Cardiac muscle cell (in vitro differentiated cells and primary cell): ENCODE results near the gene SLC38A11. TPM values are rescaled to one million over a fixed set of nuclear protein-coding genes. Genes with fewer than 3 reads are reported as not detected.

Experiments used
- DNase-seq, 2 donors: peaks; one replicate each; pipeline versions ENCODE4 v3.0.0 to v3.0.0-alpha.2; 2010 to 2017; ENCODE audit warnings: low read depth in 1 of 2, low spot score in 1 of 2
- H3K27ac ChIP-seq: fragments of 200-600 bp; sonication (generic); 2 replicates; pipeline ENCODE4 v1.5.1; 2016
- H3K27me3 ChIP-seq: fragments of 200-600 bp; sonication (generic); 2 replicates; pipeline ENCODE4 v1.6.0; 2016; ENCODE audit warnings: control low read depth
- H3K36me3 ChIP-seq: fragments of 200-600 bp; sonication (generic); 2 replicates; pipeline ENCODE4 v1.5.1; 2016; ENCODE audit warnings: control low read depth
- H3K4me1 ChIP-seq: fragments of 200-600 bp; sonication (generic); 2 replicates; pipeline ENCODE4 v1.8.1; 2017; ENCODE audit warnings: low read depth, mild to moderate bottlenecking, mixed run types
- H3K4me3 ChIP-seq: fragments of 200-600 bp; sonication (generic); 2 replicates; pipeline ENCODE4 v1.5.1; 2016; ENCODE audit warnings: mild to moderate bottlenecking
- H3K9me3 ChIP-seq: fragments of 200-600 bp; sonication (generic); 2 replicates; pipeline ENCODE4 v1.5.1; 2017; ENCODE audit warnings: low read depth, mild to moderate bottlenecking, control low read depth
- polyA plus RNA-seq: library from polyadenylated mRNA; unstranded; fragments of >200 nt; fragmentation: Nextera tagmentation; extraction: Ambion mirVana; gene quantifications from 2 replicates; pipeline ENCODE4 v1.2.1, GENCODE V29; 2016
- total RNA-seq: library from RNA; depleted of rRNA; stranded (reverse); fragments of >200 nt; gene quantifications from 2 replicates; pipeline ENCODE4 v1.2.3, GENCODE V29; 2016
- TF ChIP-seq, protein P1 (sequence below): IDR thresholded peaks from 2 replicates; pipeline ENCODE4 v1.5.1; 2012; ENCODE audit warnings: low read depth, mild to moderate bottlenecking, low read length

The SLC38A11 gene
- total and polyA plus RNA-seq, 2 experiments from 2014 or later = not detected

DNA sequence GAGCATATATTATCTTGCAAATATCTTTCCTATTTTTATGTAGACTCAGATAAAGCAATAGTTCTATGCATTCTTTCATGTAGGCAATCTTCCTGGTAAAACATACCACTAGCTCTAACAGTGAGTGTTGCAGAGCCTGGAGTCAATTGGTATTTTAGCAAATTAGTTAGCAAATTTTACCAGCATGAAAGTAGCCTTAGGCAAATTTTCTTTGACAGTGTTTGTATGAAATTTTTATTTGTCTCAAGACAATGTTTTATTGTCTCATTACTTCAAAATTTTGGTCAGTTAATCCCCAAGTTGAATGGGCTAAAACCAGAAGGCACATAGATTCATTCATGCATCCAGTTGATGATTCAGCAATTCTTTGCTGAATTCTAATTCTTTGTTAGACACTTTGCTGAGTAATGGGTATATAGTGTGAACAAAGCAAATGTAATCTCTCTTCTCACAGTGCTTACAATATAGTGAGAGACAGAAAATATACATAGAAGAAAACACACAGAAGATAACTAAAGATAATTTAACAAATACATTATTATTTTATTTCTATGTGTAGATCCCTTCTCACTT lies 27.1 kb downstream of the SLC38A11 start:
- Histone ChIP-seq H3K27ac (no peak overlapping the region), H3K4me1 (no peaks in the 10 kb centered on the region), H3K36me3 (no peaks in the 10 kb centered on the region), H3K9me3 (no peaks in the 10 kb centered on the region), H3K4me3 (no peak overlapping the region), H3K27me3 (no peaks in the 10 kb centered on the region)
- DNase-seq = no peak
- TF ChIP-seq, protein P1, sequence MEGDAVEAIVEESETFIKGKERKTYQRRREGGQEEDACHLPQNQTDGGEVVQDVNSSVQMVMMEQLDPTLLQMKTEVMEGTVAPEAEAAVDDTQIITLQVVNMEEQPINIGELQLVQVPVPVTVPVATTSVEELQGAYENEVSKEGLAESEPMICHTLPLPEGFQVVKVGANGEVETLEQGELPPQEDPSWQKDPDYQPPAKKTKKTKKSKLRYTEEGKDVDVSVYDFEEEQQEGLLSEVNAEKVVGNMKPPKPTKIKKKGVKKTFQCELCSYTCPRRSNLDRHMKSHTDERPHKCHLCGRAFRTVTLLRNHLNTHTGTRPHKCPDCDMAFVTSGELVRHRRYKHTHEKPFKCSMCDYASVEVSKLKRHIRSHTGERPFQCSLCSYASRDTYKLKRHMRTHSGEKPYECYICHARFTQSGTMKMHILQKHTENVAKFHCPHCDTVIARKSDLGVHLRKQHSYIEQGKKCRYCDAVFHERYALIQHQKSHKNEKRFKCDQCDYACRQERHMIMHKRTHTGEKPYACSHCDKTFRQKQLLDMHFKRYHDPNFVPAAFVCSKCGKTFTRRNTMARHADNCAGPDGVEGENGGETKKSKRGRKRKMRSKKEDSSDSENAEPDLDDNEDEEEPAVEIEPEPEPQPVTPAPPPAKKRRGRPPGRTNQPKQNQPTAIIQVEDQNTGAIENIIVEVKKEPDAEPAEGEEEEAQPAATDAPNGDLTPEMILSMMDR = no peak

DNA sequence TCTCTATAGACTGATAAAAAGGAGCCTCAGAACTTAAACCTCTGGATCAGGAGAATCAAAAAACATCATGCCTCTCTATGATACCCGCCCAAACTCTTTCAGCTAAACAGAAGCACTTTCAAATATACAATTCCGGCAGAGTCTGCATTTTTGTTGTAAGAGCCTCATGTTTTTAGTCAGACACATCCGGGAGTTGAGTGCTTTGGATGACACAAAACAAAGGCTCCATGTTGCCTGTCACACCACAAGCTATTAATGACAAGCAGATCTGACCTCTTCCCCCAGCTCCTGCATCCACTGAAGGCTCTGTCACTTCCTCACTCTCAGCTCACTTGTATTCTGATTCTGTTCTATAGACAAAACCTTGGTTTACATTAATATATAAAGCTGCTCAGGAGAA lies 33.2 kb downstream of the SLC38A11 start:
- Histone ChIP-seq H3K36me3 (no peaks in the 10 kb centered on the region), H3K9me3 (no peaks in the 10 kb centered on the region), H3K4me1 (peaks cover 14% of the 10 kb centered on the region), H3K4me3 (no peak overlapping the region), H3K27ac (peak overlapping the region; percentile 50), H3K27me3 (no peaks in the 10 kb centered on the region)
- no peak for DNase-seq
- TF ChIP-seq, protein P1 = no peak

DNA sequence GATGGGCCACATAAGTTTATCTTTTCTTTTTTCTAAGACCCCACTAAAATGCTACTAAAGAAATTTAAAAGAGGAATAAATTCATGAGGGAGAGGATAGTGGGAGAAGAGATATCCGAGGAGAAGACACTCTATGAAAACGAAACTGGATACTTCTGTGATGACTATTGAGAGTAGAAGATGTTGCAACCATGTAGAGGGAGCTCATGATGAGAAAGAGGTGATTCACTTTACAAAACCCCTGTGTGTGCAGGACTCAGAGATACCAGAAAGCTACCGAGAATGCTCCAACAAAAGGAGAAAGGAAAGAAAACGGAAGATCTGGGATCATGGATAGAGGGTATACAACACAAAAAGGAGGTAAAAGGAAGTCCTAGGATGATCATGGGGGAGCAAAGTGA lies 34.9 kb downstream of the SLC38A11 start:
- Histone ChIP-seq H3K9me3 (no peaks in the 10 kb centered on the region), H3K27me3 (no peaks in the 10 kb centered on the region), H3K27ac (no peak overlapping the region), H3K36me3 (no peaks in the 10 kb centered on the region), H3K4me3 (no peak overlapping the region), H3K4me1 (peaks cover 14% of the 10 kb centered on the region)
- TF ChIP-seq, protein P1 = no peak
- peak in 1 of 2 donors; percentile 89 for DNase-seq

DNA sequence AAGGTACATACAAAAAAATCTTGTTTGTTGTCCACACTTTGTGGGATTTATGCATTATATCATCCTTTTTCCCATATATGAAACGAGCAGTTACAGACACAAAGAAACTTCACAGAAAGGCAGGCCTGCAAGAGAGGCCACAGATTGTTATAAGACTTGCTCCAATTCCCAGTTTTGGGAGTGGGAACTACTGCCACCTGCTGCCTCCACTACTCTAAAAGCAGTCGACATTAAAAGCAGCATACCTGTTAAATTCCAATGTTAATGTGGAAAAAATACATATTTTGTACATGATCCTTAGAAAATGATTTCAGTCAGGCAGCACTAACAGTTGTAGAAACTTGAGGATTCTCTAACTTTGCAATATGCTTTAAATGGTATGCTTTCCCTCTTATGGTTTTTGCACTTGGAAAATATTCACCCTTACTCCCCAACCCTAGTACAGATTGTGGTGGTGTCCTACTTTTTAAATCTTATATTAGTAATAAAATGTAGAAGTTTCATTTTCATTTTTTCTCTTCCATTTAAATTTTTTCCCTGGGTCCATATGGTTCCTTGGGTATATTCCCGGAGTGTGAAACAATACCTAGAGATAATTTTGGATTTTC lies 37.9 kb downstream of the SLC38A11 start:
- H3K27me3 ChIP-seq = no peaks in the 10 kb centered on the region
- no peaks in the 10 kb centered on the region for H3K36me3 ChIP-seq
- TF ChIP-seq, protein P1 = peak; percentile 50
- peaks cover 23% of the 10 kb centered on the region for H3K4me1 ChIP-seq
- H3K27ac ChIP-seq = no peak overlapping the region
- no peak overlapping the region for H3K4me3 ChIP-seq
- peak; percentile 62 to 70 for DNase-seq
- no peaks in the 10 kb centered on the region for H3K9me3 ChIP-seq

DNA sequence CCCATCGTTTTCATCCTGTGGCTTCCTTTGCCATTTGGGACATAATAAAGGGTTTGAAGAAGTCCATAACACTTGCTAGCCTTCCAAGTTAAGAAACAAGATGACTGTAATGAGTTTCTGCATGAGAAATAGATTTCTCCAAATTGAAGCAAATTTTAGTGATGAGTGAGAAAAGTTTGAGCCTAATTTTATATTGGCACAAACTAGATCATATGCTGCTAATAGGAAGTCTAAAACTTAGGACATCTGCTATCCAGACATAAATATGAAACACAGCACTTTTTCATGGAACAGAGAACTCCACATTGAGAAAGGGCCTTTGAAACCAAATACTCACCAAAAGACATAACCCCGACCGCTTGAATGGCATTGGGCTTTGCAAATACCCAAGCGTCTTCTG lies 39.8 kb downstream of the SLC38A11 start:
- H3K27ac ChIP-seq = no peak overlapping the region
- H3K4me3 ChIP-seq = no peak overlapping the region
- H3K4me1 ChIP-seq = peaks cover 25% of the 10 kb centered on the region
- no peak for DNase-seq
- no peaks in the 10 kb centered on the region for H3K36me3 ChIP-seq
- H3K9me3 ChIP-seq = no peaks in the 10 kb centered on the region
- TF ChIP-seq, protein P1 = no peak
- no peaks in the 10 kb centered on the region for H3K27me3 ChIP-seq
